SJSA1 (cell line): Measurements from ENCODE around the gene C10orf105. TPM values are rescaled to one million over a fixed set of nuclear protein-coding genes. Genes with fewer than 3 reads are reported as not detected.
A peak's percentile ranks its signal among the peaks of the same experiment; 100 is the strongest.

ENCODE experiments used
- DNase-seq, 2 experiments: peaks; one replicate each; pipeline ENCODE4 v3.0.0-alpha.2; 2015 to 2020; ENCODE audit warnings: low spot score in 2 of 2, low read depth in 1 of 2
- H3K27ac ChIP-seq: fragments of 250-450 bp; sonication (Bioruptor Pico); 2 replicates; pipeline ENCODE4 v1.5.1; 2020; ENCODE audit warnings: mild to moderate bottlenecking, moderate library complexity
- H3K27me3 ChIP-seq: fragments of 250-450 bp; sonication (Bioruptor Pico); replicated peaks from 2 replicates; pipeline ENCODE4 v1.5.1; 2020; ENCODE audit warnings: mild to moderate bottlenecking, moderate library complexity
- H3K36me3 ChIP-seq: fragments of 250-450 bp; sonication (Bioruptor Pico); 2 replicates; pipeline ENCODE4 v1.5.1; 2020; ENCODE audit warnings: mild to moderate bottlenecking
- H3K4me1 ChIP-seq: fragments of 250-450 bp; sonication (Bioruptor Pico); replicated peaks from 2 replicates; pipeline ENCODE4 v1.6.1; 2021; ENCODE audit warnings: mild to moderate bottlenecking
- H3K4me3 ChIP-seq: fragments of 250-450 bp; sonication (Bioruptor Pico); 2 replicates; pipeline ENCODE4 v1.5.1; 2020; ENCODE audit warnings: mild to moderate bottlenecking
- H3K9me3 ChIP-seq: fragments of 250-450 bp; sonication (Bioruptor Pico); replicated peaks from 2 replicates; pipeline ENCODE4 v1.5.1; 2020; ENCODE audit warnings: mild to moderate bottlenecking
- total RNA-seq: library from RNA; depleted of rRNA; stranded (reverse); fragments of >200 nt; shearing (Covaris generic); gene quantifications from 2 replicates; pipeline ENCODE4 v1.2.3, GENCODE V29; 2014; rRNA removed

C10orf105 gene, protein sequence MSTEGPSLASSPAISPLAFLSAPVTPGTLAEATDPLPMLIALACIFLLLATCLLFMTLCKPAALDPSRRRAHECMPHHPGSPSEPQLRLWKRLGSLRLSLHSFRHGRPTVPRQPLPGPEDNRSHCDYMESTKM
- total RNA-seq, result not detected in 2 replicates

DNA sequence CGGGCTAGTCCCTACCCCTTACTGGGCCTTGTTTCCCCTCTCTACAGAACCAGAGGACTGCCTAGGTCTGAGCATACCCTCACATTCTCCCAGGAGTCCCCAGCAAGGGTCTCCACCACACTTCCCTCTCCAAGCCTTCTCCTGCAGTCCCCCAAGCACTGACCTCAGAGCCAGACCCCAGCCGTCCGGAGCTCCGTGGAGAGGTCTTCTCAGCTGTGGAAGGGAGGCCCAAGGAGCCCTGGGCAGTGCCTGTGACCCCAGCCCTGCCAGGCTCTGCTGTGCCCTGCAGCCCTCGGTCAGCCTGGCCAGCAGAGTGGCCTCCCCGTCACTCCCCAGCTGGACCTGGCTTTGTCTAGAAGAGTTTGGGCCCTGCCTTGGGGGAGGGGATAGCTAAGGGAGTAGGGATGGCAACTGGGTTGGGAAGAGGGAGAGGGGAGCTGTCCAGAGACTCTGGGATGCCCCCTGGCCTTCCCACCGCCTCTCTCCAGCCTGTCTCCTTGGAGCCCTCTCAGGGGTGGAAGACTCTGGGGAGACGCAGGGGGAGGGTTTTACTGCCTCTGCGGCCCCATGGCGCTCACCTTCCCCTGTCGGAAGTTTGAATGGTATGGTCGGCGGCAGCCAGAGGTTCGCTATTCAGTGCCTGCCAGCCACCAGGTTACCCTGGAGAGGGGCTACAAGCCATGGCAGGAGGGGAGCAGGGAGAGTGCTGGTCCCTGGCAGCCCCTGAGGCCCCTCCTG is at the start of gene C10orf105:
Gene C10orf105 (minus strand): TSS at position 315 of the 738 bp plus-strand sequence. CDS start 3,441 bp downstream, outside the sequence.
- no peaks in the 10 kb centered on the region for H3K27me3 ChIP-seq
- DNase-seq, result no peak
- H3K27ac ChIP-seq, result no peak within 1 kb of the TSS
- no peaks in the 10 kb centered on the region for H3K9me3 ChIP-seq
- H3K4me3 ChIP-seq, result no peak within 1 kb of the TSS
- H3K4me1 ChIP-seq, result no peaks in the 10 kb centered on the region
- H3K36me3 ChIP-seq, result no peaks in the 10 kb centered on the region

DNA sequence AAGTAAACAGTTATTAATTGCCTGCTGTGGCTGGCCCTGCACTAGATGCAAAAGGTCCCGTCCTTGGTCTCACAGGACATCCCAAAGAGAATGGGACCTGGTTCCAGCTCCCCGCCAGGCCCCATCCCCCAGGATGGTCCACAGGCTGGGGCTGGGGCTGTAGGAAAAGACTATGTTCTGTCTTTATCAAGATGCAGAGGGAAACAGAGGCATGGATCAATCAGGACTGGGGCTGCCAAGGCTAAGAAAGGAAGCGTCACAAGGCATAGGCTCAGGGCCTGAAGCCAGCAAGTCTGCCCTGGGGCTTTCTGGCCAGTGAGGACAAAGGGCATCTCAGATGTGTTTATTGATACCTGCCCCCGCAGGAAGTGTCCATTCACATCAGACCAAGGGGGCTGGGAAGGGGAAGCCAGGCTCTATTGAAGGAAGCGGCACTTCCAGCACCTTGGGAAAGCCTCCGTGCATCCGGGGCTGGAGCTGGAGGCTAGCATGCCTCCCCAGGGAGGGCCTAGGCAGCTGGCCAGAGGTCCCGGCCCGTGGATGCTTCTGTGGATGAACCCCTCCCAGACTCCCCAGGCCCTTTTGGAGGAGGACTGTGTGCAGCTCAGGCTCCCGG is 48.0 kb upstream of the C10orf105 start:
- peaks cover 13% of the 10 kb centered on the region; the same call in 1 of the 2 replicates for H3K36me3 ChIP-seq
- peak; percentile 72 to 75 for DNase-seq
- peaks cover 91% of the 10 kb centered on the region for H3K4me1 ChIP-seq
- H3K27ac ChIP-seq, result peak overlapping the region; percentile 94
- no peak overlapping the region for H3K4me3 ChIP-seq
- H3K27me3 ChIP-seq, result no peaks in the 10 kb centered on the region
- H3K9me3 ChIP-seq, result no peaks in the 10 kb centered on the region

DNA sequence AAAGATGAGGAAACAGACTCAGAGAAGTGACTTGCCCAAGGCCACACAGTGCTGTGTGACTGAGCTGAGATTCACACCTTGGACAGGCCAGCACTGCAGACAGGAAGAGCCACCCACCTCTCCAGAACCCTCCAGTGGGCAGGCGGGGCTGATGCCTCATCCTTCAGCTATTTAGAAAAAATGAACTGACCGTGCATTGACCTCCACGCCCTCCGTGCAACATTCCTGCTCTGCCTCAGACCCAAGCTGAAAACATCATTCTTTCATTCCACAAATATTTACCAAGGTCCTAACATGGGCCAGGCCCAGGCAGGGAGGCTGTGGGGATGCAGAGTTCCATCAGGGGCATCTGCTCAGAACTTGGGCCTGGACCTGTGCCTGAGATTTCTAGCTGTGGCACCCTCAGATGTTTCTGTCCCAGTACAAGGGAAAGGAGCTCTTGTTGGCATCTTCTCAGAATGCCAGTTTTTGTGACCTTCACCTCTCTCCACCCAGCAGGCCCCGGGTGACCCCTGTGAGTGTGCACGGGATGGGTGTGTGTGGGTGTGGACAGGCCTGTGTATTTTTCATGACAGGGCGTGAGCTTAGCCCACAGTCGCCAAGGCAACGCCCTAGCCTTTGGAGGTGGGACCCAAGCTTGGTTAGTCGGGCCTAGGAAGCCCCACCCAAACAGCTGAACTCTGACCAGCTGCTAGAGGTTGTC is 47.3 kb upstream of the C10orf105 start:
- H3K27ac ChIP-seq, result peak overlapping the region; percentile 94
- peaks cover 87% of the 10 kb centered on the region for H3K4me1 ChIP-seq

GRCh38 chr10:71765906-71766716 is 46.5 kb upstream of the C10orf105 start:
- H3K4me3 ChIP-seq, result no peak overlapping the region
- peak overlapping the region; percentile 94 for H3K27ac ChIP-seq
- H3K36me3 ChIP-seq, result peaks cover 22% of the 10 kb centered on the region; the same call in 1 of the 2 replicates
- no peaks in the 10 kb centered on the region for H3K27me3 ChIP-seq
- peaks cover 82% of the 10 kb centered on the region for H3K4me1 ChIP-seq
- peak in 1 of 2 experiments; percentile 23 for DNase-seq
- H3K9me3 ChIP-seq, result no peaks in the 10 kb centered on the region; the same call in 1 of the 2 replicates

More for the DNA sequence above, 47.3 kb upstream of the C10orf105 start:
- no peaks in the 10 kb centered on the region for H3K27me3 ChIP-seq
- peaks cover 14% of the 10 kb centered on the region; the same call in 1 of the 2 replicates for H3K36me3 ChIP-seq
- H3K4me3 ChIP-seq, result no peak overlapping the region
- H3K9me3 ChIP-seq, result no peaks in the 10 kb centered on the region
- DNase-seq, result peak; percentile 97 to 99

DNA sequence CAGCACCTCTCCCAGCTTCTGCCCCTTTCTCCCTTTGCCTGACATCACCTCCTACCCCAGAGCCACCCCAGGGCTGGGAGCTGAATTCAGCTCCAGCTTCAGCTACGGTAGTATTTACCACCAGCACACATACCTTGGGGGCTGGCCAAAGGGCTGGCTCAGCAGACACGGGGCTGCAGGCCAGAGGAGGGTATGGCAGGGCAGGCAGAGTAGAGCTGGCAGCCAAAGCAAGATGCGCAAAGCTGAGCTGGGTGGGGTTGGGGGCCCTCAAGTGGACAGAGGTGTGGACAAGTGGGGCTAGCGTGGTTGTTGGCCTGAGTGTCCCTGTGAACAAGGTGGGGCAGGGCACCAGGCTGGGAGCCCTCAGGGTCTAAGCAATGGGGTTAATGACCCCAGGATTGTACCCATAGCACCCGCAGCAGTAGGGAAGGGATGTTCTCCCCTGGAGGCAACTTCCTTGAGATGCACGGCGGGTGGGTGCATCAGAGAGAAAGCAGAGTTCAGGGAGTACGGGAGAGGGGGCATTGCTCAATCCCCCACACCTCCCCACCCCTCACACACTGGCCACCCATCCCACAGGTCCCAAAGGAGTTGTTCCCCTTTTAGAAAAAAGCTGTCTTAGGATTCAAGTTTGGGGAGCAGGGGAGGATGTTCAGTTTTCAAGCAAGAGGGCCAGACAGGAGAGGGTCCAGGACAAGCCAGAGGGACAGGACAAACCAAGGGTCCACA is 45.8 kb upstream of the C10orf105 start:
- peaks cover 77% of the 10 kb centered on the region for H3K4me1 ChIP-seq
- DNase-seq, result peak in 1 of 2 experiments; percentile 19
- peak overlapping the region; percentile 94 for H3K27ac ChIP-seq

DNA sequence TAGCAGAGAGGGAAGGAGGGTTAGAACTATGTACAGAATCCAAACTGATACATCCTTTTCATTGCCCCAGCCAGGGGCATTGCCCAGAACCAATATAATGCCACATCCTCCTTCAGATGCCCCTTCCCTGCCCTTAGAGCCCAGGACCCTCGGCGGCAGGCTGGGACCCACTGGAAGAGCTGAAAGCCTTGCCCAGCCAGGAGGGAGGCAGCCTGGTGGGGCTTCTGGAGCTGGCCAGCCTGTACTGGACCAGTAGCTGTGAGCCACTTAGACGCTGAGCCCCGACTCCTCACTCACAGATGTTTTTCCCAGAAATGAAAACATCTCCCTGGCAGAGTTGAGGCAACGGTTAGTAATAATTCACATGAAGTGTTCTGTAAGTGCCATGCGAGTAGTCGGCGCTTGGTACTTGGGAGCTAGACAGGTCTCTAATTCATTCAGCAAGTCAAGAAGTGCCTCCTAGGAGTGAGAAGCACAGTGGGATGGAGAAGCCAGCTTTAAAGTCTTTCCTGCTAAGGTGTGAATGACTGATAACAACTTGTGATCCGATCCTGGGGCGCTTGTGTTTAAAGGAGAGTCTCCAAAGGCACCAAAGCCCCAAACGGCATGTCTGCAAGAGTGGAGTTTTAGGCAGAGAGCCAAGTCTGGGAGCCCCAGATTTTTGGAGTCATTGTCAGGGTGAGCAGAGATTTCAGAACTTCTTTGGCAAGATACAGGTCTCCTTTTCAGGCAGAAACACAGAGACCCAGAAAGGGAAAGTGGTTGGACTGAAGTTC is 44.0 kb upstream of the C10orf105 start:
- Histone ChIP-seq H3K27me3 (no peaks in the 10 kb centered on the region), H3K27ac (no peak overlapping the region), H3K36me3 (peaks cover 34% of the 10 kb centered on the region), H3K4me3 (no peak overlapping the region), H3K9me3 (no peaks in the 10 kb centered on the region; the same call in 1 of the 2 replicates), H3K4me1 (peaks cover 68% of the 10 kb centered on the region)
- DNase-seq, result no peak

More for the DNA sequence above, 45.8 kb upstream of the C10orf105 start:
- no peak overlapping the region for H3K4me3 ChIP-seq
- H3K9me3 ChIP-seq, result no peaks in the 10 kb centered on the region; the same call in 1 of the 2 replicates
- H3K36me3 ChIP-seq, result peaks cover 28% of the 10 kb centered on the region; the same call in 1 of the 2 replicates
- no peaks in the 10 kb centered on the region for H3K27me3 ChIP-seq

- Histone ChIP-seq H3K27ac (no peak overlapping the region), H3K4me1 (peaks cover 56% of the 10 kb centered on the region)
Measured at GRCh38 chr10:71762324-71762723, 42.7 kb upstream of the C10orf105 start.

GRCh38 chr10:71761541-71762113 is 42.0 kb upstream of the C10orf105 start:
- no peak for DNase-seq
- Histone ChIP-seq H3K9me3 (no peaks in the 10 kb centered on the region; the same call in 1 of the 2 replicates), H3K4me3 (no peak overlapping the region), H3K4me1 (peaks cover 50% of the 10 kb centered on the region), H3K27ac (no peak overlapping the region), H3K27me3 (no peaks in the 10 kb centered on the region), H3K36me3 (peaks cover 34% of the 10 kb centered on the region)

More at GRCh38 chr10:71762324-71762723, 42.7 kb upstream of the C10orf105 start:
- no peaks in the 10 kb centered on the region; the same call in 1 of the 2 replicates for H3K9me3 ChIP-seq
- H3K27me3 ChIP-seq, result no peaks in the 10 kb centered on the region
- H3K4me3 ChIP-seq, result no peak overlapping the region
- DNase-seq, result no peak
- H3K36me3 ChIP-seq, result peaks cover 32% of the 10 kb centered on the region

- Histone ChIP-seq H3K4me3 (no peak overlapping the region), H3K36me3 (peaks cover 31% of the 10 kb centered on the region), H3K4me1 (peaks cover 45% of the 10 kb centered on the region), H3K27me3 (no peaks in the 10 kb centered on the region), H3K9me3 (no peaks in the 10 kb centered on the region; the same call in 1 of the 2 replicates), H3K27ac (no peak overlapping the region)
- no peak for DNase-seq
Measured at GRCh38 chr10:71761105-71761511, 41.5 kb upstream of the C10orf105 start.

DNA sequence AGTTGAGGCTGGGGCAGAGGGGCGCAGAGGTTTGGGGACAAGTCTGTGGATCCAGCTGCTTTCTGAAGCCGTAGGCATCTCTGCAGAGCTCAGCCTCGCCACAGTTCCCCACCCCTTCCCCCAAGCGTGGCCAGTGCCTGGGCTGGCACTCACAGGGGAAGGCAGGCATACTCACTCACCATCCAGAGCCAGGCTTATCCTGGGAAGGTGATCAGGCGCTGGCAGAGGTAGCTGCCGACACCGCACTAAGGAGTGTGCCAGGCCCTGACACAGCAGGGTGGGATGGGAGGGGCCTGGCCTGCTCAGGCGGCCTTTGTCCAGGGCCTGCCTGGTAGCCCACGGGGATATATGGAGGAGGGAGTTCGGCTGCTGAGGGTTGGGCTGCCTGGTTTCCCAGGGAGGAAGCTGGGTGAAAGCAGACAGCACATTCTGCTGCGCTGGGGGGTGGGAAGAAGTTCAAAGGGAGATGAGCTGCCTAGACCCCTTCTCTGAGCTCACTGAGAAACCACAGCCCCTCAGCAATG is 37.9 kb upstream of the C10orf105 start:
- Histone ChIP-seq H3K4me3 (no peak overlapping the region), H3K4me1 (peaks cover 16% of the 10 kb centered on the region), H3K9me3 (no peaks in the 10 kb centered on the region; the same call in 1 of the 2 replicates), H3K27me3 (no peaks in the 10 kb centered on the region), H3K36me3 (peaks cover 35% of the 10 kb centered on the region), H3K27ac (no peak overlapping the region)
- no peak for DNase-seq
